HEK293 (cell line): ENCODE results near the gene SLC25A39.

ENCODE experiments used
- CTCF ChIA-PET: fragments of 350-600 bp; formaldehyde crosslinking; extraction: SDS; loops from one replicate; lab custom pipeline; 2021; ENCODE audit warnings: antibody characterized with exemption; lab: Yijun Ruan, JAX
- POLR2A ChIA-PET: fragments of 300-600 bp; formaldehyde crosslinking; extraction: SDS; loops from one replicate; lab custom pipeline; 2020; ENCODE audit warnings: antibody characterized with exemption, inconsistent platforms; lab: Yijun Ruan, JAX
- H3K27ac ChIP-seq: fragments of 200-500 bp; sonication (Bioruptor generic); 2 replicates; pipeline ENCODE4 v1.5.1; 2014; ENCODE audit warnings: low read depth, low read length, control low read depth, inconsistent platforms; ENCODE audit errors: extremely low read depth
- H3K36me3 ChIP-seq, 2 experiments: fragments of 200-500 bp in 1 of 2; sonication (Bioruptor generic) in 1 of 2; 1 replicate in 1 of 2; 2 replicates in 1 of 2; pipeline ENCODE4 v1.5.1; 2014 to 2017; ENCODE audit warnings: inconsistent platforms in 2 of 2, low read length in 2 of 2; ENCODE audit not compliant: control insufficient read depth in 2 of 2, insufficient read depth in 1 of 2
- H3K4me1 ChIP-seq: fragments of 200-500 bp; sonication (Bioruptor generic); 2 replicates; pipeline ENCODE4 v1.5.1; 2014; ENCODE audit warnings: mild to moderate bottlenecking, low read length, inconsistent platforms; ENCODE audit not compliant: control insufficient read depth, insufficient read depth
- H3K4me3 ChIP-seq: 2 replicates; pipeline ENCODE4 v1.5.1; 2011; ENCODE audit warnings: low read depth, mild to moderate bottlenecking, control low read depth, low read length, moderate library complexity
- H3K9me3 ChIP-seq: fragments of 200-500 bp; sonication (Bioruptor generic); 2 replicates; pipeline ENCODE4 v1.5.1; 2014; ENCODE audit warnings: low read depth, low read length, inconsistent platforms; ENCODE audit not compliant: control insufficient read depth, insufficient read depth
- ATF2 ChIP-seq: fragments of 450-650 bp; formaldehyde crosslinking; IDR thresholded peaks from 2 replicates; pipeline ENCODE4 v1.5.1; 2016; ENCODE audit warnings: missing biosample characterization, missing genetic modification characterization, low read depth
- GLIS1 ChIP-seq: fragments of 450-650 bp; formaldehyde crosslinking; IDR thresholded peaks from 2 replicates; pipeline ENCODE4 v1.5.1; 2016; ENCODE audit warnings: missing biosample characterization, missing genetic modification characterization
- KLF17 ChIP-seq: fragments of 450-650 bp; formaldehyde crosslinking; IDR thresholded peaks from 2 replicates; pipeline ENCODE4 v1.5.1; 2016; ENCODE audit warnings: missing biosample characterization, missing genetic modification characterization
- REPIN1 ChIP-seq: fragments of 450-650 bp; formaldehyde crosslinking; IDR thresholded peaks from 2 replicates; pipeline ENCODE4 v1.5.1; 2017; ENCODE audit warnings: missing biosample characterization, missing genetic modification characterization, low read depth
- ZBTB21 ChIP-seq: fragments of 450-650 bp; formaldehyde crosslinking; IDR thresholded peaks from 2 replicates; pipeline ENCODE4 v1.5.1; 2017; ENCODE audit warnings: missing biosample characterization, missing genetic modification characterization
- ZFP3 ChIP-seq: fragments of 450-650 bp; formaldehyde crosslinking; IDR thresholded peaks from 2 replicates; pipeline ENCODE4 v1.5.1; 2016; ENCODE audit warnings: low read depth, missing biosample characterization, missing genetic modification characterization
- ZFP37 ChIP-seq: fragments of 450-650 bp; formaldehyde crosslinking; IDR thresholded peaks from 2 replicates; pipeline ENCODE4 v1.5.1; 2016; ENCODE audit warnings: missing biosample characterization, missing genetic modification characterization
- ZNF157 ChIP-seq: fragments of 450-650 bp; formaldehyde crosslinking; IDR thresholded peaks from 2 replicates; pipeline ENCODE4 v1.5.1; 2016; ENCODE audit warnings: missing biosample characterization, missing genetic modification characterization
- ZNF350 ChIP-seq: fragments of 450-650 bp; formaldehyde crosslinking; IDR thresholded peaks from 2 replicates; pipeline ENCODE4 v1.5.0; 2017; ENCODE audit warnings: missing biosample characterization, mild to moderate bottlenecking, missing genetic modification characterization
- ZNF362 ChIP-seq: fragments of 450-650 bp; formaldehyde crosslinking; IDR thresholded peaks from 2 replicates; pipeline ENCODE4 v1.5.1; 2016; ENCODE audit warnings: missing biosample characterization, missing genetic modification characterization
- ZNF366 ChIP-seq: fragments of 450-650 bp; formaldehyde crosslinking; conservative IDR thresholded peaks from 2 replicates; pipeline ENCODE4 v1.5.1; 2016; ENCODE audit warnings: missing biosample characterization, missing genetic modification characterization
- ZNF473 ChIP-seq: fragments of 450-650 bp; formaldehyde crosslinking; IDR thresholded peaks from 2 replicates; pipeline ENCODE4 v1.5.1; 2017; ENCODE audit warnings: missing biosample characterization, missing genetic modification characterization
- ZNF518A ChIP-seq: fragments of 450-650 bp; formaldehyde crosslinking; conservative IDR thresholded peaks from 2 replicates; pipeline ENCODE4 v1.5.1; 2016; ENCODE audit warnings: low read depth, missing biosample characterization, missing genetic modification characterization
- ZNF558 ChIP-seq: fragments of 450-650 bp; formaldehyde crosslinking; IDR thresholded peaks from 2 replicates; pipeline ENCODE4 v1.5.1; 2016; ENCODE audit warnings: missing biosample characterization, missing genetic modification characterization
- ZNF580 ChIP-seq: fragments of 450-650 bp; formaldehyde crosslinking; IDR thresholded peaks from 2 replicates; pipeline ENCODE4 v1.5.1; 2016; ENCODE audit warnings: missing biosample characterization, missing genetic modification characterization
- ZNF704 ChIP-seq: fragments of 450-650 bp; formaldehyde crosslinking; IDR thresholded peaks from 2 replicates; pipeline ENCODE4 v1.5.1; 2016; ENCODE audit warnings: missing biosample characterization, missing genetic modification characterization
- ZNF768 ChIP-seq: fragments of 450-650 bp; formaldehyde crosslinking; IDR thresholded peaks from 2 replicates; pipeline ENCODE4 v1.5.1; 2018; ENCODE audit warnings: missing biosample characterization, mild to moderate bottlenecking, missing genetic modification characterization
- ZNF785 ChIP-seq: fragments of 450-650 bp; formaldehyde crosslinking; IDR thresholded peaks from 2 replicates; pipeline ENCODE4 v1.5.1; 2016; ENCODE audit warnings: missing biosample characterization, missing genetic modification characterization
- ZNF791 ChIP-seq: fragments of 450-650 bp; formaldehyde crosslinking; IDR thresholded peaks from 2 replicates; pipeline ENCODE4 v1.5.1; 2016; ENCODE audit warnings: missing biosample characterization, missing genetic modification characterization
- ZSCAN23 ChIP-seq: fragments of 450-650 bp; formaldehyde crosslinking; IDR thresholded peaks from 2 replicates; pipeline ENCODE4 v1.5.1; 2016; ENCODE audit warnings: missing biosample characterization, missing genetic modification characterization

The SLC25A39 gene

GRCh38 chr17:44307387-44308186, 17.0 kb downstream of the SLC25A39 start (continued):
- TF ChIP-seq ZNF558 (tag by site-specific recombination), result no peak
- TF ChIP-seq, all 188 proteins: peak for 15

GRCh38 chr17:44304651-44305050, 20.0 kb downstream of the SLC25A39 start:
- no peaks in the 10 kb centered on the region for H3K36me3 ChIP-seq
- H3K4me3 ChIP-seq, result no peak overlapping the region
- ChIA-PET POLR2A (interaction anchor here (0.6 to 1.0 kb wide), 2 partner anchors 19 to 410 kb away, joined by 3 read pairs; no protein-coding TSS in a partner anchor), CTCF (interaction anchor here (0.6 to 1.0 kb wide), 4 partner anchors 12 to 86 kb away, joined by 3 read pairs; no protein-coding TSS in a partner anchor)
- H3K4me1 ChIP-seq, result peaks cover 3% of the 10 kb centered on the region; the same call in 1 of the 2 replicates
- TF ChIP-seq GLIS1 (tag by site-specific recombination) (no peak), ZNF473 (tag by site-specific recombination) (no peak), ZSCAN23 (no peak), ZFP37 (tag by site-specific recombination) (no peak), ZNF366 (tag by site-specific recombination) (no peak), ZNF362 (tag by site-specific recombination) (no peak), ZNF768 (tag by site-specific recombination) (no peak), ZNF580 (tag by site-specific recombination) (no peak), ZFP3 (no peak), KLF17 (tag by site-specific recombination) (no peak), ZNF350 (no peak), ZNF558 (tag by site-specific recombination) (no peak), REPIN1 (tag by site-specific recombination) (no peak), ZNF704 (tag by site-specific recombination) (no peak), ZBTB21 (tag by site-specific recombination) (no peak)
- no peak overlapping the region for H3K27ac ChIP-seq
- H3K9me3 ChIP-seq, result no peaks in the 10 kb centered on the region

- ChIA-PET CTCF (no interaction called here), POLR2A (no interaction called here)
- no peaks in the 10 kb centered on the region for H3K4me1 ChIP-seq
- H3K4me3 ChIP-seq, result no peak overlapping the region
- H3K9me3 ChIP-seq, result no peaks in the 10 kb centered on the region
- no peak overlapping the region for H3K27ac ChIP-seq
- no peaks in the 10 kb centered on the region for H3K36me3 ChIP-seq
- TF ChIP-seq ZNF157 (tag by site-specific recombination), result no peak
- no peak for TF ChIP-seq ZNF785 (tag by site-specific recombination)
- no peak for TF ChIP-seq ZNF791 (tag by site-specific recombination)
- TF ChIP-seq ATF2, result no peak
- no peak for TF ChIP-seq ZNF518A (tag by site-specific recombination)
These were observed 26.6 kb downstream of the SLC25A39 start for GRCh38 chr17:44297975-44298374.
